ENCODE results near the gene KRTAP3-2.

DNA sequence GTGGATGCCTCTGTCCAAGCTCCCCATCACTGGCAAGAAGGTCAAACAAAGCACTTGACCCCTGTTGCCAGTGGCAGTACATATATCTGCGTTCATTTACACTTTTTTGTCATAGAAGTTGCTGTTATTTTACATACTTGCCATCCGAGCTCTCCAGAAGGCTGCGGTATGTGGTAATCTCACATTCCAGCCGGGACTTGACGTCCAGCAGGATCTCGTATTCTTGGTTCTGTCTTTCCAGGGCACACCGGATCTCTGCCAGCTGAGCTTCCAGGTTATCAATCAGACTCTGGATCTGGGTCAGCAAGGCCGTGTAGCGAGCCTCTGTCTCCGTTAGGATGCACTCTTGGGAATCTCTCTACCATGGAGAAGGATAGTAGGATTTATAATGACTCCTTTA lies 39.6 kb downstream of the KRTAP3-2 start:
- TF ChIP-seq, protein P1, sequence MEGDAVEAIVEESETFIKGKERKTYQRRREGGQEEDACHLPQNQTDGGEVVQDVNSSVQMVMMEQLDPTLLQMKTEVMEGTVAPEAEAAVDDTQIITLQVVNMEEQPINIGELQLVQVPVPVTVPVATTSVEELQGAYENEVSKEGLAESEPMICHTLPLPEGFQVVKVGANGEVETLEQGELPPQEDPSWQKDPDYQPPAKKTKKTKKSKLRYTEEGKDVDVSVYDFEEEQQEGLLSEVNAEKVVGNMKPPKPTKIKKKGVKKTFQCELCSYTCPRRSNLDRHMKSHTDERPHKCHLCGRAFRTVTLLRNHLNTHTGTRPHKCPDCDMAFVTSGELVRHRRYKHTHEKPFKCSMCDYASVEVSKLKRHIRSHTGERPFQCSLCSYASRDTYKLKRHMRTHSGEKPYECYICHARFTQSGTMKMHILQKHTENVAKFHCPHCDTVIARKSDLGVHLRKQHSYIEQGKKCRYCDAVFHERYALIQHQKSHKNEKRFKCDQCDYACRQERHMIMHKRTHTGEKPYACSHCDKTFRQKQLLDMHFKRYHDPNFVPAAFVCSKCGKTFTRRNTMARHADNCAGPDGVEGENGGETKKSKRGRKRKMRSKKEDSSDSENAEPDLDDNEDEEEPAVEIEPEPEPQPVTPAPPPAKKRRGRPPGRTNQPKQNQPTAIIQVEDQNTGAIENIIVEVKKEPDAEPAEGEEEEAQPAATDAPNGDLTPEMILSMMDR (IDR thresholded peaks at IDR 0.05) = no peak
- no peak for TF ChIP-seq POLR2A (IDR thresholded peaks at IDR 0.05)

Data from heart left ventricle (tissue), 13 donors.